ENCODE results near the gene PPM1E.

DNA sequence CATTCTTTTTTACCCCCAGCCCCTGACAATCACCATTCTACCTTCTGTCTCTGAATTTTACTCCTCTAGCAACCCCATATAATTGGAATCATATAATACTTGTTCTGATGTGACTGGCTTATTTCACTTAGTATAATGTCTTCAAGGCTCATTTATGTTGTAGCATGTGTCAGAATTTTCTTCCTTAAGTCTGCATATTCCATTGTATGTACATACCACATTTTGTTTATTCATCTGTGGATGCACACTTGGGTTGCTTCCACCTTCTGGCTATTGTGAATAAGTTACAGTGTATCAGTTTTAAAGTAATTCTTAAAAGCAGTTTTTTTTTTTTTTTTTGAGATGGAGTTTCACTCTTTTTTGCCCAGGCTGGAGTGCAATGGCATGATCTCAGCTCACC is 24.7 kb upstream of the PPM1E start:
- no peak for TF ChIP-seq CTCF (IDR thresholded peaks at IDR 0.05)
- TF ChIP-seq POLR2A (IDR thresholded peaks at IDR 0.05), result no peak

Measured in prostate gland (tissue), 2 donors.